Heart right ventricle (tissue), 16 donors: ENCODE measurements around the gene TMIGD2. TPM values are rescaled to one million over a fixed set of nuclear protein-coding genes. Genes with fewer than 3 reads are reported as not detected.
"Not testable (repeated sequence)": the region's sequence is repeated elsewhere in the genome, so short reads cannot be mapped to it uniquely, and the experiment has no call there.

Source experiments
- ATAC-seq, 8 donors: fragments of 200-7000 bp; cut with Tn5 transposase; one replicate each; pipeline ENCODE4 v1.9.1; 2020; ENCODE audit warnings: mild to moderate bottlenecking in 8 of 8, moderate library complexity in 8 of 8, moderate number of reproducible peaks in 1 of 8
- DNase-seq, 2 donors: peaks; one replicate each; pipeline ENCODE4 v3.0.0-alpha.2; 2020
- H3K27ac ChIP-seq, 10 donors: fragments of 200-600 bp; sonication (generic) in 2 of 10; one replicate each; pipeline versions ENCODE4 v1.5.0 to v1.8.0; 2020 to 2022; ENCODE audit warnings: mild to moderate bottlenecking in 3 of 10
- H3K27me3 ChIP-seq, 7 donors: fragments of 200-600 bp; one replicate each; pipeline ENCODE4 v1.8.0; 2021 to 2022; ENCODE audit warnings: mild to moderate bottlenecking in 2 of 7
- H3K36me3 ChIP-seq, 9 donors: fragments of 200-600 bp; sonication (generic) in 1 of 9; one replicate each; pipeline versions ENCODE4 v1.5.0 to v1.8.0; 2020 to 2022; ENCODE audit warnings: mild to moderate bottlenecking in 2 of 9
- H3K4me1 ChIP-seq, 9 donors: fragments of 200-600 bp; sonication (generic) in 1 of 9; one replicate each; pipeline versions ENCODE4 v1.5.0 to v1.8.0; 2020 to 2022; ENCODE audit warnings: mild to moderate bottlenecking in 4 of 9
- H3K4me3 ChIP-seq, 10 donors: fragments of 200-600 bp; sonication (generic) in 2 of 10; one replicate each; pipeline versions ENCODE4 v1.5.0 to v1.8.0; 2020 to 2022; ENCODE audit warnings: mild to moderate bottlenecking in 7 of 10, moderate library complexity in 2 of 10
- H3K9me3 ChIP-seq, 11 donors: fragments of 200-600 bp in 10 of 11; sonication (generic) in 2 of 11; one replicate each; pipeline versions ENCODE4 v1.5.0 to v1.8.0; 2013 to 2022; ENCODE audit warnings: mild to moderate bottlenecking in 2 of 11, control low read depth in 1 of 11, moderate library complexity in 1 of 11
- CTCF ChIP-seq, 9 donors: fragments of 200-600 bp; sonication (generic) in 2 of 9; IDR thresholded peaks; one replicate each; pipeline versions ENCODE4 v1.5.0 to v1.8.0; 2021 to 2022; ENCODE audit warnings: antibody characterized with exemption in 9 of 9, mild to moderate bottlenecking in 5 of 9, moderate library complexity in 1 of 9
- WGBS, 2 donors: extraction: QIAGEN DNeasy Blood & Tissue Kit; methylation state at CpG; one replicate each; pipeline ENCODE4 v1.1.7; 2013; ENCODE audit warnings: inconsistent platforms in 1 of 2; 5-methylcytosine and 5-hydroxymethylcytosine counted together
- intact Hi-C, 10 donors: fragments of 100-400 bp; cut with DNase I; formaldehyde crosslinking; loops; one replicate each; pipeline versions ENCODE4 v1.11.1 to v1.14.2; 2022
- polyA plus RNA-seq, 2 donors: library from polyadenylated mRNA; stranded (reverse); fragments of 200-250 nt; gene quantifications; one replicate each; pipeline ENCODE4 v1.2.3, GENCODE V29; 2013
- total RNA-seq, 10 donors: library from RNA; stranded (reverse); fragmentation: NEBNext Ultra II Directional in 3 of 10; extraction: Animal tissue kit (Norgen Biotek cat#: 25700) in 3 of 10; gene quantifications; one replicate each; pipeline versions ENCODE4 v1.2.1 to v1.2.4, GENCODE V29; 2021 to 2023
- donor health status: Arrhythmogenic right ventricular cardiomyopathy.
- donor health status: ischemic (EF 13 %, LVEDD 7.1; RV severe dilation, severe dysfunction).
- donor health status: healthy with polysubstance abuse.
- donor health status: DM: no; HTN: yes; CAD: no.
- donor health status: DM: no; HTN: no; CAD: no.
- donor health status: ischemic (EF 25% LVEDD 6.9; RV normal size, moderate dysfunction).
- donor health status: ischemic (EF 25% LVEDD 5.7; RV mildly dilated, moderate dysfunction).
- donor health status: healthy.
- donor health status: DM: yes; HTN: yes; CAD: no.
- donor health status: Ischemic cardiomyopathy.
- donor health status: ischemic (EF 35%, LVEDD 5.7; RV mildly dilated, moderate dysfunction).
- donor health status: nonischemic (EF 11% LVEDD 7.7; RV severe dilation, severe dysfunction).
- donor health status: DM: yes; HTN: yes; CAD: no.
- donor health status: PGD.
- donor health status: ischemic (EF 29% LVEDD 5.4; RV normal size, mild dysfunction).
- donor health status: nonischemic (EF 23%, LVEDD 6.1; RV moderate dilation, normal function).

TMIGD2 gene
- total and polyA plus RNA-seq, 12 donors: 0.07 to 0.35 TPM; not detected in 10

- H3K9me3 ChIP-seq: no peaks in the 10 kb centered on the region
- no peaks in the 10 kb centered on the region for H3K36me3 ChIP-seq
- peaks cover 3 to 25% (median 20%) of the 10 kb centered on the region in 9 donors for H3K4me1 ChIP-seq
- no peaks in the 10 kb centered on the region for H3K27me3 ChIP-seq
- peak overlapping the region; percentile 21 to 58 (median 48) for H3K4me3 ChIP-seq
- 9 to 11% methylated on average over 14 of the region's 14 CpGs for WGBS, 2 donors
- no peak for TF ChIP-seq CTCF (IDR thresholded peaks at IDR 0.05)
- H3K27ac ChIP-seq: peak overlapping the region in 8 of 10 donors; percentile 33 to 77 (median 62)
- no peak for DNase-seq
- intact Hi-C loops: no loop called here
- ATAC-seq: no peak
These were observed 35.8 kb upstream of the TMIGD2 start for GRCh38 chr19:4337906-4338440.

GRCh38 chr19:4334929-4335570 lies 32.9 kb upstream of the TMIGD2 start:
- Histone ChIP-seq H3K27me3 (no peaks in the 10 kb centered on the region), H3K4me1 (peaks cover 0 to 16% (median 14%) of the 10 kb centered on the region in 9 donors), H3K27ac (no peak overlapping the region), H3K9me3 (no peaks in the 10 kb centered on the region), H3K36me3 (no peaks in the 10 kb centered on the region), H3K4me3 (no peak overlapping the region)
- TF ChIP-seq CTCF (IDR thresholded peaks at IDR 0.05): no peak
- no peak for DNase-seq
- ATAC-seq: no peak
- intact Hi-C loops: no loop called here
- 94 to 98% methylated on average over 7 of the region's 7 CpGs for WGBS, 2 donors

- ATAC-seq (no peak), DNase-seq (no peak)
- Histone ChIP-seq H3K4me3 (no peak overlapping the region), H3K4me1 (peaks cover 0 to 24% (median 21%) of the 10 kb centered on the region in 9 donors), H3K27me3 (peaks cover 0 to 16% (median 0%) of the 10 kb centered on the region in 7 donors), H3K36me3 (no peaks in the 10 kb centered on the region), H3K9me3 (no peaks in the 10 kb centered on the region), H3K27ac (no peak overlapping the region)
- 95 to 97% methylated on average over 19 of the region's 19 CpGs for WGBS, 2 donors
- no peak for TF ChIP-seq CTCF (IDR thresholded peaks at IDR 0.05)
- intact Hi-C loops: loop anchor here in 2 of 10 donors (5.0 to 10.0 kb wide), 2 partner anchors 55 to 72 kb away; partner anchors contain the start of genes CHAF1A (in 1 of the 2), SH3GL1 (in 1 of the 2) and SHD (in 1 of the 2)
These were observed 27.7 kb upstream of the TMIGD2 start for GRCh38 chr19:4329858-4330257.

DNA sequence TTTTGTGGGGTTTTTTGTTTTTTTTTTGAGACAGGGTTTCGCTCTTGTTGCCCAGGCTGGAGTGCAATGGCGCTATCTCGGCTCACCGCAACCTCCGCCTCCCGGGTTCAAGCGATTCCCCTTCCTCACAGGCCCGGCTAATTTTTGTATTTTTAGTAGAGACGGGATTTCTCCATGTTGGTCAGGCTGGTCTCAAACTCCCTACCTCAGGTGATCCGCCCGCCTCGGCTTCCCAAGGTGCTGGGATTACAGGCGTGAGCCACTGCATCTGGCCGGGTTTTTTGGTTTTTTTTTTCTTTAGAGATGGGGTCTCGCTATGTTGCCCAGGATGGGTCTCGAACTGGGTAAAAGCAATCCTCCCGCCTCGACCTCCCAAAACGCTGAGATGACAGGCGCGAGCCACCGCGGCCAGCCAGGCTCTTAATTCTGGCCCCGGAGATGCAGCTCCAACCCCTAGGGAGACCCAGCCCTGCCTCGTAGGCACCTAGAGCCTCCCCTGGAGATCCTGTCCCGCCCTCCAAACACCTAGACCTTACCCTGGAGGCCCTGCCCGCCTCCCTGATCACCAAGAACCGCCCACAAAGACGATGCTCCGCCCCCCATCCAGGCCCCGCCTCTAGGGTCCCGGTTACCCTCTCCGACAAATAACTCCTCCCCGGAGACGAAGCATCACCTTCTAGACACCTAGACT lies 26.9 kb upstream of the TMIGD2 start:
- not testable (repeated sequence) for ATAC-seq, H3K36me3 ChIP-seq, H3K9me3 ChIP-seq, DNase-seq
- peaks cover 0 to 24% (median 21%) of the 10 kb centered on the region in 9 donors for H3K4me1 ChIP-seq
- H3K27me3 ChIP-seq: peaks cover 0 to 16% (median 0%) of the 10 kb centered on the region in 7 donors
- H3K27ac ChIP-seq: peak overlapping the region in 1 of 10 donors; percentile 34
- 41 to 49% methylated on average over 35 of the region's 35 CpGs for WGBS, 2 donors
- peak overlapping the region; percentile 10 to 58 (median 42) for H3K4me3 ChIP-seq
- intact Hi-C loops: loop anchor here in 2 of 10 donors (5.0 to 10.0 kb wide), 2 partner anchors 54 to 73 kb away; partner anchors contain the start of genes CHAF1A (in 1 of the 2), SH3GL1 (in 1 of the 2) and SHD (in 1 of the 2)
